ENCODE data around the gene ACO1. TPM values are rescaled to one million over a fixed set of nuclear protein-coding genes. Genes with fewer than 3 reads are reported as not detected.

Gene ACO1
- total RNA-seq, 1 donor from 2014 or later = 54.1 TPM

GRCh38 chr9:32483343-32483742 is 98.9 kb downstream of the ACO1 start:
- no peak for DNase-seq (ENCODE audit: extremely low read depth, low read depth, low spot score)

- DNase-seq (ENCODE audit: extremely low read depth, low read depth, low spot score) = no peak
Observed at GRCh38 chr9:32486839-32487562, 102.6 kb downstream of the ACO1 start.

- DNase-seq (ENCODE audit: extremely low read depth, low read depth, low spot score) = no peak
Observed at GRCh38 chr9:32487981-32488380, 103.5 kb downstream of the ACO1 start.

- no peak for DNase-seq (ENCODE audit: extremely low read depth, low read depth, low spot score)
Observed at GRCh38 chr9:32490601-32491000, 106.2 kb downstream of the ACO1 start.

GRCh38 chr9:32497921-32498320 is 113.5 kb downstream of the ACO1 start:
- DNase-seq (ENCODE audit: extremely low read depth, low read depth, low spot score) = no peak

- DNase-seq (ENCODE audit: extremely low read depth, low read depth, low spot score) = no peak
Observed at GRCh38 chr9:32500768-32501167, 116.3 kb downstream of the ACO1 start.

- no peak for DNase-seq (ENCODE audit: extremely low read depth, low read depth, low spot score)
Observed at GRCh38 chr9:32501868-32502267, 117.4 kb downstream of the ACO1 start.

GRCh38 chr9:32502464-32502863 is 118.0 kb downstream of the ACO1 start:
- DNase-seq (ENCODE audit: extremely low read depth, low read depth, low spot score) = peak; percentile 84

- DNase-seq (ENCODE audit: extremely low read depth, low read depth, low spot score) = no peak
Observed at GRCh38 chr9:32503008-32503407, 118.6 kb downstream of the ACO1 start.

Other genes starting within 250 kb of the ACO1 start
- gene RIGI, start 141.6 kb downstream of the ACO1 start, total RNA-seq = 32.3 and 37.9 TPM in 2 replicates
- 2.1 and 4.4 TPM in 2 replicates for gene SMIM27, start 167.7 kb downstream of the ACO1 start, total RNA-seq
- gene TOPORS, start 167.9 kb downstream of the ACO1 start, total RNA-seq = 17.3 and 19.1 TPM in 2 replicates
- gene NDUFB6, start 188.5 kb downstream of the ACO1 start, total RNA-seq = 37.0 and 66.6 TPM in 2 replicates